Mesodermal cell (in vitro differentiated cells): ENCODE data around the gene PEPD.

Experiments
- H3K27ac ChIP-seq: 2 replicates; pipeline ENCODE4 v1.7.0; 2013; ENCODE audit warnings: mild to moderate bottlenecking, low read depth, low read length, moderate library complexity; ENCODE audit not compliant: severe bottlenecking
- H3K36me3 ChIP-seq: 2 replicates; pipeline ENCODE4 v1.7.1; 2013; ENCODE audit warnings: mild to moderate bottlenecking, low read length, moderate library complexity; ENCODE audit not compliant: control insufficient read depth, insufficient read depth
- H3K4me1 ChIP-seq: one replicate; pipeline ENCODE4 v1.7.1; 2013; ENCODE audit warnings: mild to moderate bottlenecking, low read length; ENCODE audit not compliant: insufficient read depth, control insufficient read depth, poor library complexity, severe bottlenecking
- H3K4me3 ChIP-seq: 2 replicates; pipeline ENCODE4 v1.7.0; 2013; ENCODE audit warnings: low read length, control low read depth, mild to moderate bottlenecking; ENCODE audit not compliant: insufficient read depth, poor library complexity, severe bottlenecking; ENCODE audit errors: extremely low read depth
- H3K9me3 ChIP-seq: 2 replicates; pipeline ENCODE4 v1.7.1; 2013; ENCODE audit warnings: mild to moderate bottlenecking, low read length, moderate library complexity; ENCODE audit not compliant: control insufficient read depth
- WGBS, 2 experiments: methylation state at CpG; one replicate each; pipeline ENCODE4 v1.1.5; 2013; ENCODE audit warnings: missing lambda C conversion rate in 2 of 2; ENCODE audit not compliant: insufficient coverage in 2 of 2; 5-methylcytosine and 5-hydroxymethylcytosine counted together

Gene PEPD

DNA sequence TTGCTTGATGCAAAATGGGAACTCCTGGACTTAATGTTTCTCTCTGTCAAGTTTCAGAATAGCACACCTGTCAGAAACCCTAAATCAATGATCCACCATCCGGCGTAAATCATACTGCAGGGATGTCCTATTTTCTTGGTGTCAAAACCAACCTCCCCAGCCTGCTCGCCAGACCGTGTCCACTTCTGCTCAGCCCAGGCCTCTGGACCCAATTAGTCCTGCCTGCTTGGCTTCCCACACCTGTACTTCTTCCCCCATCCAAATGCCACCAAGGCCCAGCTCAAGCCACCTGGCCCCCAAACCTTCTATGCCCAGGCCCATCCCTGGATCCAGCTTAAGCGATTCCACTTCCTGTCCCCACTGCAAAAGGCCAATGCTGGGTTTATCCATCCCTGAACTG is 25.1 kb upstream of the PEPD start:
- H3K4me3 ChIP-seq = no peak overlapping the region
- H3K36me3 ChIP-seq = no peaks in the 10 kb centered on the region
- H3K27ac ChIP-seq = no peak overlapping the region
- no peaks in the 10 kb centered on the region for H3K9me3 ChIP-seq
- WGBS, 2 experiments = 85 to 87% methylated on average over 5 of the region's 5 CpGs
- no peaks in the 10 kb centered on the region for H3K4me1 ChIP-seq

DNA sequence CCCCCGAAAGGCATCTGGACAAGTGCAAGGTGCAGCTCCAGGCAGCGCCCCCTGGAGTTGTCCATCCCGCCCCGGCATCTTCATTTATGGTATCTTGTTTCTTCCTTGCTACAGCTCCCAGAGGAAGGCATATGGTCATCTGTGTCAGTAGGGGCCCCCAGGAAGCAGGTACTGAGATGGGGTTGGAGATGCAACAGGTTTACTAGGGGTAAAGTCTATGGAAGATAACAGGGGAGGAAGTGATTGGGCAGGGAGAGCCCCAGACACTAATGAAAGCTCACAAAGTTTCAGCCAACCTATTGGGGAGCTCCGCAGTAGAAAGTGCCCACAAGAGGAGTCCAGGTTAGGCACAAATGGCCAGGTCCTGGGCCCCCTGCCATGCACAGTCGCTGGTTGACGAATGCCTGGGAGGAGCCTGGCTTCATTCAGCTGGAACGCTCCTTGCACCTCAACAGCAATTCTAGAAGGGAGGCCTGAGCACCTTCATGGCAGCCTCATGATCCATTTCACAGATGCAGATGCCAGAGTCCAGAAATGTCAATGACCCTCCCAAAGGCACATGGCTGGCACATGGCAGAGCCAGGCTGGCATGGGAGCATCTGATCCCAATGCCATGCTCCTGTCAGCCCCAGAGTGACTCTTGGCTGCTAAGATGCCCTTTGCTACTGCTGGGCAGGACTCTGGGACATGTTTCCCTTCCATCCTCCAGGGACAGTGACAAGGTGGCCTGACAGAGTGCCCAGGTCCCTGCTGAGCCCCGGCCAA is 23.8 kb upstream of the PEPD start:
- Histone ChIP-seq H3K4me1 (no peaks in the 10 kb centered on the region), H3K4me3 (no peak overlapping the region)

DNA sequence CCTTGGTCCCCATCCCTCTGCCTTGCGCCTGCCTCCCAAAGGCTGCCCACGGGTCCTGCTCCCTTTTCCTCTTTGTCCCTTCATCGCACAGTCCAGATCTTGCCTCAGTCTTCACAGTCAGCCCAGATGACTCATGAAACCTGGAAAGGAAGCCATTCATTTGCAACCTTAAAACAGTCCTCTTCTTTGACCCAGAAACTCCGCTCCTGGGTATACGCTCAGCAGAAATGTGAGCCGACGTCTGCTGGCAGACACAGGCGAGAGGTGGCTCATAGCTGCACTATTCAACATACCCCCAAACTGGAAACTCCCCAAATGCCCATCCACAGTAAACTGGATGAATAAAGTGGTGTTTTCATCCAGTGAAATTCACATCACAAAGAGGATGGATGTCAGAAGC is 13.6 kb upstream of the PEPD start:
- H3K4me1 ChIP-seq = peaks cover 3% of the 10 kb centered on the region
- no peaks in the 10 kb centered on the region for H3K36me3 ChIP-seq
- no peaks in the 10 kb centered on the region for H3K9me3 ChIP-seq
- 56 to 61% methylated on average over 7 to 8 of the region's 8 CpGs for WGBS, 2 experiments
- H3K4me3 ChIP-seq = no peak overlapping the region
- no peak overlapping the region for H3K27ac ChIP-seq

More for the DNA sequence above, 23.8 kb upstream of the PEPD start:
- no peaks in the 10 kb centered on the region for H3K9me3 ChIP-seq
- WGBS, 2 experiments = 80 to 84% methylated on average over 6 to 7 of the region's 9 CpGs
- no peaks in the 10 kb centered on the region for H3K36me3 ChIP-seq
- no peak overlapping the region for H3K27ac ChIP-seq

GRCh38 chr19:33532859-33533460 is 11.4 kb upstream of the PEPD start:
- Histone ChIP-seq H3K36me3 (no peaks in the 10 kb centered on the region), H3K4me1 (peaks cover 3% of the 10 kb centered on the region), H3K9me3 (no peaks in the 10 kb centered on the region), H3K4me3 (no peak overlapping the region), H3K27ac (no peak overlapping the region)
- 40 to 89% methylated on average over 1 of the region's 6 CpGs for WGBS, 2 experiments

GRCh38 chr19:33530842-33531241 is 9.3 kb upstream of the PEPD start:
- H3K4me3 ChIP-seq = no peak overlapping the region
- 86 to 94% methylated on average over 1 to 3 of the region's 4 CpGs for WGBS, 2 experiments
- no peaks in the 10 kb centered on the region for H3K36me3 ChIP-seq
- no peaks in the 10 kb centered on the region for H3K9me3 ChIP-seq
- peaks cover 3% of the 10 kb centered on the region for H3K4me1 ChIP-seq
- no peak overlapping the region for H3K27ac ChIP-seq

GRCh38 chr19:33530296-33530695 is 8.7 kb upstream of the PEPD start:
- Histone ChIP-seq H3K4me3 (no peak overlapping the region), H3K4me1 (peaks cover 3% of the 10 kb centered on the region), H3K9me3 (no peaks in the 10 kb centered on the region), H3K36me3 (no peaks in the 10 kb centered on the region), H3K27ac (no peak overlapping the region)
- 79 to 85% methylated on average over 3 of the region's 3 CpGs for WGBS, 2 experiments

DNA sequence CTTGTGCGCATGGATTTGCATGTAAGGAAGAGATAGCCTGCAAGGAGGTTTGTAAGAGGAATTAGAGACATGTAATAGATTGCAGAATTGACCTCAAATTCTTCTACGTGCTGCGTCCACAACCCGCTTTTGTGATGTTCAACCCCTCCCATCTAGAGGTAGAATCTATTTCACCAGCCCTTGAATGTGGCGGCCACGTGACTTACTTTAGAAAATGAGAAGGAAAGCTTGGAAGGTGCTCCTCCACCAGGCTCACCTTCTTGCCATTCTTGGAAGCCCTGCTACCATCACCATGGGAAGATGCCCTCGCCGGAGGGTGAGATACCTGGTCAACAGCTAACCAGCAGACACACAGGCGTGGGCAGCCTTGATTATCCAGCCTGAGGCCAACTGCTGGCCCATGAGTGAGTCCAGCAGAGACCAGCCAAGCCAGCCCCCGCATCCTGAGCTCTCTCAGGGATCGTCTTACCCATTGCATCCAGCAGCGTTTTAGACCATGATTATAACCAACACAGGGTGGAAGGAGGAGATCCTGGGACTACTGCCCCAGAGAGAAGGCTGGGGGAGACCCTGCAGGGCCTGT is 7.6 kb upstream of the PEPD start:
- Histone ChIP-seq H3K9me3 (no peaks in the 10 kb centered on the region), H3K27ac (no peak overlapping the region), H3K36me3 (no peaks in the 10 kb centered on the region), H3K4me3 (no peak overlapping the region), H3K4me1 (no peaks in the 10 kb centered on the region)
- 70 to 80% methylated on average over 5 to 7 of the region's 12 CpGs for WGBS, 2 experiments

- Histone ChIP-seq H3K9me3 (no peaks in the 10 kb centered on the region), H3K36me3 (no peaks in the 10 kb centered on the region), H3K4me3 (no peak overlapping the region), H3K4me1 (no peaks in the 10 kb centered on the region), H3K27ac (no peak overlapping the region)
- WGBS, 2 experiments = 100% methylated on average over 1 of the region's 2 CpGs; no CpG with 5 or more reads in 1 of the 2 experiments
Measured at GRCh38 chr19:33528404-33528803, 6.8 kb upstream of the PEPD start.

DNA sequence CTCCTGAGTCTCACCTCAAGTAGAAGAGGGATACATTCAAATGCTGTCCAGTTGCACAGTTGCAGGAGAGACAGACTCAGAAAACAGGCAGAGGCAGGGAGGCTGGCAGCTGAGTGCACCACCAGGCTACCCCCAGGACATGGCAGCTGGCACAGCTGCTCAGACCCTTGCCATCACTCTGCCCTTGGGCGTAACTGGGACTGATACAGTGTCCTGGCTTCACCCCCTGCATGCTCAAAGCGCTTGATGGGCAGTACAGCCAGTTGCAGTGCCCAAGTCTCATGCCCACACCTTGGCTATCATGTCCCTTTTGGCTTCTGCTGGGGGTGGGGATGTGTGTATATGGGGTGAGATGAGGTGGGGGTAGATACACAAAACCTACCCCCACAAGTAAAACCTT is 5.5 kb upstream of the PEPD start:
- 84% methylated on average over 2 of the region's 2 CpGs; no CpG with 5 or more reads in 1 of the 2 experiments for WGBS, 2 experiments
- H3K9me3 ChIP-seq = no peaks in the 10 kb centered on the region
- H3K4me1 ChIP-seq = no peaks in the 10 kb centered on the region
- no peak overlapping the region for H3K27ac ChIP-seq
- H3K4me3 ChIP-seq = no peak overlapping the region
- no peaks in the 10 kb centered on the region for H3K36me3 ChIP-seq

DNA sequence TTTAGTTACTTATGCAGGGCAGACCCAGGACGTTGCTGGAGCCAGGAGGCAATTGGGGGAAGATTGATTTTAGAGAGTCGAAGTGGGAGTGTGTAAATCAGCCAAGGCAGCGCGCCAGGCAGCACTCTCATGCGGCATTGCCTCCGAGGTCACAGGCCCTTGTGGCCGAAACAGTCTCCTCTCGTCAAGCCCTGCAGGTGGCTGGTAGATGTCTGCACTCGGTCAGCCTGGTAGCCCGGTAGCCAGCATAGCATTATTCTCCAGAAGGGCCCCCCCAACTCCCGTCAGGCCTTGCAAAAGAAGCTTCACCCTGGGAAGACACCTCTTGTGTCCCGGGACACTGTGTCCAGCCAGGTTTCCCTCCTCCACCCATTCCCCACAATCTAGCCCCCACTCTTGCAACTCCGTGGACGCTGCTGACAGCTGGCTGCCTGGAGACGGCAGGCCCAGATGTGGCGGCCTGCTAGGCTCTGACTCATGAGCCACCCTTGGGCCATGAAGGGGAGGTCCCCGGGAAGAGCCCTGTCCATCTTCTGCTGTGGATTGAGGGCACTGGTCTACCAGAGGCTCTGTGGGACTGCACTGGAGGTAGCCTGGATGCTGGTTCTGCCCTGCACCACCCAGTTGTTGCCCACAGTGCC is 2.6 kb upstream of the PEPD start:
- no peaks in the 10 kb centered on the region for H3K9me3 ChIP-seq
- no peaks in the 10 kb centered on the region for H3K36me3 ChIP-seq
- H3K4me1 ChIP-seq = peaks cover 8% of the 10 kb centered on the region
- 87 to 92% methylated on average over 11 to 17 of the region's 17 CpGs for WGBS, 2 experiments
- no peak overlapping the region for H3K27ac ChIP-seq
- H3K4me3 ChIP-seq = no peak overlapping the region
